ENCODE measurements around the gene PF4V1.

- no peak for TF ChIP-seq CTCF (tag by site-specific recombination; IDR thresholded peaks at IDR 0.05)
- TF ChIP-seq PRDM10 (tag by site-specific recombination; IDR thresholded peaks at IDR 0.05) = no peak
- no peak for TF ChIP-seq ZBTB44 (tag by site-specific recombination; IDR thresholded peaks at IDR 0.05)
- TF ChIP-seq KLF8 (tag by site-specific recombination; IDR thresholded peaks at IDR 0.05) = no peak
- TF ChIP-seq ZNF132 (tag by site-specific recombination; IDR thresholded peaks at IDR 0.05; ENCODE audit: borderline replicate concordance) = no peak
- no peak for TF ChIP-seq ZNF24 (tag by site-specific recombination; IDR thresholded peaks at IDR 0.05)
- TF ChIP-seq ZFP3 (tag by site-specific recombination; IDR thresholded peaks at IDR 0.05; ENCODE audit: low read depth) = no peak
- TF ChIP-seq ZSCAN30 (tag by site-specific recombination; IDR thresholded peaks at IDR 0.05) = no peak
- TF ChIP-seq ZNF112 (tag by site-specific recombination; IDR thresholded peaks at IDR 0.05) = no peak
Observed at GRCh38 chr4:73870260-73870659, 17.2 kb downstream of the PF4V1 start.
